ENCODE measurements around the gene MUC20. TPM values are rescaled to one million over a fixed set of nuclear protein-coding genes. Genes with fewer than 3 reads are reported as not detected.

The MUC20 gene
- total RNA-seq, 1 donor from 2014 or later: not detected

- TF ChIP-seq CTCF (IDR thresholded peaks at IDR 0.05; ENCODE audit: partially characterized antibody, unreplicated experiment): no peak
- no peak overlapping the region for H3K4me3 Mint-ChIP-seq (ENCODE audit: unreplicated experiment)
- no peaks in the 10 kb centered on the region for H3K36me3 Mint-ChIP-seq (ENCODE audit: unreplicated experiment)
- H3K4me1 Mint-ChIP-seq (ENCODE audit: low read depth, unreplicated experiment): peaks cover 11% of the 10 kb centered on the region
- peaks cover 2% of the 10 kb centered on the region for H3K27me3 Mint-ChIP-seq (ENCODE audit: unreplicated experiment)
- DNase-seq: no peak
- peaks cover 2% of the 10 kb centered on the region for H3K9me3 Mint-ChIP-seq (ENCODE audit: unreplicated experiment)
- no peak overlapping the region for H3K27ac Mint-ChIP-seq (ENCODE audit: unreplicated experiment)
Measured at GRCh38 chr3:195754141-195754540, 33.4 kb downstream of the MUC20 start.

DNA sequence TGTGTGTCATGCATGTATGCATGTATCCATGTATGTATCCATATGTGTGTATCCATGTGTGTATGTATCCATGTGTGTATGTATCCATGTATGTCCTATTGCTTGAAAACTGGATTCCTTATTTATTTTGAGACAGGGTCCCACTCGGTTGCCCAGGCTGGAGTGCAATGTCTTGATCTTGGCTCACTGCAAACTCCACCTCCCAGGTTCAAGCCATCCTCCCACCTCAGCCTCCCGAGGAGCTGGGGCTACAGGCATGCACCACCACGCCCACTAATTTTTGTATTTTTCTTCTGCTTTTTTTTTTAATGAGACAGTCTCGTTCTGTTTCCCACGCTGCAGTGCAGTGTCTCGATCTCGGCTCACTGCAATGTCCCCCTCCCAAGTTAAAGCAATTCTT, 34.1 kb downstream of the MUC20 start:
- H3K36me3 Mint-ChIP-seq (ENCODE audit: unreplicated experiment): no peaks in the 10 kb centered on the region
- H3K9me3 Mint-ChIP-seq (ENCODE audit: unreplicated experiment): peaks cover 2% of the 10 kb centered on the region
- no peak for TF ChIP-seq CTCF (IDR thresholded peaks at IDR 0.05; ENCODE audit: partially characterized antibody, unreplicated experiment)
- H3K27me3 Mint-ChIP-seq (ENCODE audit: unreplicated experiment): peaks cover 2% of the 10 kb centered on the region
- peaks cover 11% of the 10 kb centered on the region for H3K4me1 Mint-ChIP-seq (ENCODE audit: low read depth, unreplicated experiment)
- H3K27ac Mint-ChIP-seq (ENCODE audit: unreplicated experiment): no peak overlapping the region
- DNase-seq: no peak
- no peak overlapping the region for H3K4me3 Mint-ChIP-seq (ENCODE audit: unreplicated experiment)

DNA sequence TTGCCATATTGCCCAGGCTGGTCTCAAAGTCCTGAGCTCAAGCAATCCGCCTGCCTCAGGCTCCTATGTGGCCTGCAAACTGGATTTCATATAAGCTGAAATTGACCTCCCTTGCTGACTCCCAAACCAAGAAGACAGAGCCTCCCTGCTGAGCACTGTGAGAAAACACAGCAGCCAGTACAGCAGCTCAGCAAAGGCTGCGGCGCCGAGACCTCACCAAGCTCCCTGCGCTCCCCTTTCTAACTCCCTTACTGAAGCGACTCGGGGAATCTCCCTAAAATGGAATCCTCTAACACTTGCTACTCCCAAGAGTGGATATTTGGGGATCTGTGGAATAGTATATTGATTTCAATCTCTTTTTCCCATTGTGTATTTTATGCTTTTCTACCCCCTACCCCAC, 34.6 kb downstream of the MUC20 start:
- H3K4me1 Mint-ChIP-seq (ENCODE audit: low read depth, unreplicated experiment): peaks cover 11% of the 10 kb centered on the region
- H3K36me3 Mint-ChIP-seq (ENCODE audit: unreplicated experiment): no peaks in the 10 kb centered on the region
- no peak for TF ChIP-seq CTCF (IDR thresholded peaks at IDR 0.05; ENCODE audit: partially characterized antibody, unreplicated experiment)
- no peak for DNase-seq
- H3K9me3 Mint-ChIP-seq (ENCODE audit: unreplicated experiment): peaks cover 5% of the 10 kb centered on the region
- H3K4me3 Mint-ChIP-seq (ENCODE audit: unreplicated experiment): no peak overlapping the region
- no peak overlapping the region for H3K27ac Mint-ChIP-seq (ENCODE audit: unreplicated experiment)
- peaks cover 6% of the 10 kb centered on the region for H3K27me3 Mint-ChIP-seq (ENCODE audit: unreplicated experiment)

- H3K9me3 Mint-ChIP-seq (ENCODE audit: unreplicated experiment): peaks cover 5% of the 10 kb centered on the region
- H3K36me3 Mint-ChIP-seq (ENCODE audit: unreplicated experiment): no peaks in the 10 kb centered on the region
- no peak for DNase-seq
- H3K4me1 Mint-ChIP-seq (ENCODE audit: low read depth, unreplicated experiment): peaks cover 11% of the 10 kb centered on the region
- no peak for TF ChIP-seq CTCF (IDR thresholded peaks at IDR 0.05; ENCODE audit: partially characterized antibody, unreplicated experiment)
- peaks cover 6% of the 10 kb centered on the region for H3K27me3 Mint-ChIP-seq (ENCODE audit: unreplicated experiment)
- H3K4me3 Mint-ChIP-seq (ENCODE audit: unreplicated experiment): no peak overlapping the region
- no peak overlapping the region for H3K27ac Mint-ChIP-seq (ENCODE audit: unreplicated experiment)
Measured at GRCh38 chr3:195755791-195756676, 35.3 kb downstream of the MUC20 start.

- Mint-ChIP-seq H3K4me3 (ENCODE audit: unreplicated experiment) (no peak overlapping the region), H3K9me3 (ENCODE audit: unreplicated experiment) (peaks cover 5% of the 10 kb centered on the region)
Measured at GRCh38 chr3:195757438-195757770, 36.6 kb downstream of the MUC20 start.

More at GRCh38 chr3:195757438-195757770, 36.6 kb downstream of the MUC20 start:
- H3K36me3 Mint-ChIP-seq (ENCODE audit: unreplicated experiment): no peaks in the 10 kb centered on the region
- DNase-seq: no peak
- TF ChIP-seq CTCF (IDR thresholded peaks at IDR 0.05; ENCODE audit: partially characterized antibody, unreplicated experiment): no peak
- peaks cover 4% of the 10 kb centered on the region for H3K27me3 Mint-ChIP-seq (ENCODE audit: unreplicated experiment)
- no peak overlapping the region for H3K27ac Mint-ChIP-seq (ENCODE audit: unreplicated experiment)
- peaks cover 11% of the 10 kb centered on the region for H3K4me1 Mint-ChIP-seq (ENCODE audit: low read depth, unreplicated experiment)

All from glutamatergic neuron (in vitro differentiated cells).